ENCODE measurements around the gene SLC4A4.

GRCh38 chr4:71379126-71379525 lies 40.3 kb downstream of the SLC4A4 start:
- TF ChIP-seq POLR2A (IDR thresholded peaks at IDR 0.05) (no peak), CTCF (IDR thresholded peaks at IDR 0.05) (no peak)

Measured in Peyer's patch (tissue), 4 donors.